Heart right ventricle (tissue), 16 donors: ENCODE measurements around the gene ECM1. TPM values are rescaled to one million over a fixed set of nuclear protein-coding genes. Genes with fewer than 3 reads are reported as not detected.

ENCODE experiments used
- ATAC-seq, 8 donors: fragments of 200-7000 bp; cut with Tn5 transposase; one replicate each; pipeline ENCODE4 v1.9.1; 2020; ENCODE audit warnings: mild to moderate bottlenecking in 8 of 8, moderate library complexity in 8 of 8, moderate number of reproducible peaks in 1 of 8
- DNase-seq, 2 donors: peaks; one replicate each; pipeline ENCODE4 v3.0.0-alpha.2; 2020
- H3K27ac ChIP-seq, 10 donors: fragments of 200-600 bp; sonication (generic) in 2 of 10; one replicate each; pipeline versions ENCODE4 v1.5.0 to v1.8.0; 2020 to 2022; ENCODE audit warnings: mild to moderate bottlenecking in 3 of 10
- H3K27me3 ChIP-seq, 7 donors: fragments of 200-600 bp; one replicate each; pipeline ENCODE4 v1.8.0; 2021 to 2022; ENCODE audit warnings: mild to moderate bottlenecking in 2 of 7
- H3K36me3 ChIP-seq, 9 donors: fragments of 200-600 bp; sonication (generic) in 1 of 9; one replicate each; pipeline versions ENCODE4 v1.5.0 to v1.8.0; 2020 to 2022; ENCODE audit warnings: mild to moderate bottlenecking in 2 of 9
- H3K4me1 ChIP-seq, 9 donors: fragments of 200-600 bp; sonication (generic) in 1 of 9; one replicate each; pipeline versions ENCODE4 v1.5.0 to v1.8.0; 2020 to 2022; ENCODE audit warnings: mild to moderate bottlenecking in 4 of 9
- H3K4me3 ChIP-seq, 10 donors: fragments of 200-600 bp; sonication (generic) in 2 of 10; one replicate each; pipeline versions ENCODE4 v1.5.0 to v1.8.0; 2020 to 2022; ENCODE audit warnings: mild to moderate bottlenecking in 7 of 10, moderate library complexity in 2 of 10
- H3K9me3 ChIP-seq, 11 donors: fragments of 200-600 bp in 10 of 11; sonication (generic) in 2 of 11; one replicate each; pipeline versions ENCODE4 v1.5.0 to v1.8.0; 2013 to 2022; ENCODE audit warnings: mild to moderate bottlenecking in 2 of 11, control low read depth in 1 of 11, moderate library complexity in 1 of 11
- CTCF ChIP-seq, 9 donors: fragments of 200-600 bp; sonication (generic) in 2 of 9; IDR thresholded peaks; one replicate each; pipeline versions ENCODE4 v1.5.0 to v1.8.0; 2021 to 2022; ENCODE audit warnings: antibody characterized with exemption in 9 of 9, mild to moderate bottlenecking in 5 of 9, moderate library complexity in 1 of 9
- WGBS, 2 donors: extraction: QIAGEN DNeasy Blood & Tissue Kit; methylation state at CpG; one replicate each; pipeline ENCODE4 v1.1.7; 2013; ENCODE audit warnings: inconsistent platforms in 1 of 2; 5-methylcytosine and 5-hydroxymethylcytosine counted together
- intact Hi-C, 10 donors: fragments of 100-400 bp; cut with DNase I; formaldehyde crosslinking; loops; one replicate each; pipeline versions ENCODE4 v1.11.1 to v1.14.2; 2022
- polyA plus RNA-seq, 2 donors: library from polyadenylated mRNA; stranded (reverse); fragments of 200-250 nt; gene quantifications; one replicate each; pipeline ENCODE4 v1.2.3, GENCODE V29; 2013
- total RNA-seq, 10 donors: library from RNA; stranded (reverse); fragmentation: NEBNext Ultra II Directional in 3 of 10; extraction: Animal tissue kit (Norgen Biotek cat#: 25700) in 3 of 10; gene quantifications; one replicate each; pipeline versions ENCODE4 v1.2.1 to v1.2.4, GENCODE V29; 2021 to 2023
- donor health status: Arrhythmogenic right ventricular cardiomyopathy.
- donor health status: ischemic (EF 13 %, LVEDD 7.1; RV severe dilation, severe dysfunction).
- donor health status: healthy with polysubstance abuse.
- donor health status: DM: no; HTN: yes; CAD: no.
- donor health status: DM: no; HTN: no; CAD: no.
- donor health status: ischemic (EF 25% LVEDD 6.9; RV normal size, moderate dysfunction).
- donor health status: ischemic (EF 25% LVEDD 5.7; RV mildly dilated, moderate dysfunction).
- donor health status: healthy.
- donor health status: DM: yes; HTN: yes; CAD: no.
- donor health status: Ischemic cardiomyopathy.
- donor health status: ischemic (EF 35%, LVEDD 5.7; RV mildly dilated, moderate dysfunction).
- donor health status: nonischemic (EF 11% LVEDD 7.7; RV severe dilation, severe dysfunction).
- donor health status: DM: yes; HTN: yes; CAD: no.
- donor health status: PGD.
- donor health status: ischemic (EF 29% LVEDD 5.4; RV normal size, mild dysfunction).
- donor health status: nonischemic (EF 23%, LVEDD 6.1; RV moderate dilation, normal function).

ECM1 gene
- total and polyA plus RNA-seq, 12 donors = 5.8 to 28.2 (median 15.8) TPM

- Histone ChIP-seq H3K36me3 (peaks cover 0 to 14% (median 1%) of the 10 kb centered on the region in 9 donors), H3K4me3 (peak overlapping the region in 4 of 10 donors; percentile 60 to 78 (median 72)), H3K9me3 (no peaks in the 10 kb centered on the region), H3K27ac (peak overlapping the region in 4 of 10 donors; percentile 83 to 94 (median 88)), H3K4me1 (peaks cover 0 to 23% (median 16%) of the 10 kb centered on the region in 9 donors), H3K27me3 (no peaks in the 10 kb centered on the region)
- DNase-seq = no peak
- intact Hi-C loops = no loop called here
- TF ChIP-seq CTCF (IDR thresholded peaks at IDR 0.05) = no peak
- no peak for ATAC-seq
- 49 to 56% methylated on average over 4 of the region's 4 CpGs for WGBS, 2 donors
Measured at GRCh38 chr1:150516616-150517015, 8.7 kb downstream of the ECM1 start.

DNA sequence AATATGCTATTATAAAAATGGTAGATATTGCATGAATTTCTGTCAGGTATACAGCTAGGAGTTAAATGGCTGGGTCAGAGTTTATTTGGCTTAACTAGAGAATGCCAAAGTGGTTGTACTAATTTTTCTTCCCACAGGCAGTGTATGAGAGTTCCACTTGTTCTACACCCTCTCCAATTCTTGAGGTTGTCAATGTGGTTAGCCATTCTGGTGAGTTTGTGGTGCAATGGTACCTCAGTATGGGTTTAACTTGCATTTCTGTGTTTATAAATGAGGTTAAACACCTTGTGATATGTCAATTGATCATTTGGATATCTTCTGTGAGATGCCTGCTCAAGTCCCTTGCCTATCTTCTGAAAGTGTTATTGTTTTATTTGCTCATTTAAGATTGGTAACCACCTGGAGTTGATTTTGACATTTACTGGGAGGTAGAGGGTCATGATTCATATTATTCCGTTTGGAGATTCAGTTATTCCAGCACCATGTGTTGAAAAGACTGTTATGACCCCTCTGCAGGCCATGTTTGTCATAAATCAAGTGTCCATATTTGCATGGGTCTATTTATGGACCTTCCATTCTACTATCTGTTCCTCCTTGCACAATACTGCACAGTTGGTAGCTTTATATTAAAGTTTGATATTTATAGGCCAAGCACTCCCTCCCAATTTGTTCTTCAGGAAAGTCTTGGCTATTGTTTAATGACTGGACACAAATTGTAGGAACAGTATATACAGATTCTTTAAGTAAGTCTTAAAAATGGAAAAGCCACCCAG is 13.5 kb downstream of the ECM1 start:
- Histone ChIP-seq H3K4me1 (peaks cover 0 to 4% (median 3%) of the 10 kb centered on the region in 9 donors), H3K27ac (no peak overlapping the region), H3K9me3 (no peaks in the 10 kb centered on the region), H3K36me3 (no peaks in the 10 kb centered on the region), H3K4me3 (no peak overlapping the region), H3K27me3 (no peaks in the 10 kb centered on the region)
- 54 to 77% methylated on average over 1 of the region's 1 CpG for WGBS, 2 donors
- ATAC-seq (no peak), DNase-seq (no peak)
- intact Hi-C loops = no loop called here
- TF ChIP-seq CTCF (IDR thresholded peaks at IDR 0.05) = no peak

DNA sequence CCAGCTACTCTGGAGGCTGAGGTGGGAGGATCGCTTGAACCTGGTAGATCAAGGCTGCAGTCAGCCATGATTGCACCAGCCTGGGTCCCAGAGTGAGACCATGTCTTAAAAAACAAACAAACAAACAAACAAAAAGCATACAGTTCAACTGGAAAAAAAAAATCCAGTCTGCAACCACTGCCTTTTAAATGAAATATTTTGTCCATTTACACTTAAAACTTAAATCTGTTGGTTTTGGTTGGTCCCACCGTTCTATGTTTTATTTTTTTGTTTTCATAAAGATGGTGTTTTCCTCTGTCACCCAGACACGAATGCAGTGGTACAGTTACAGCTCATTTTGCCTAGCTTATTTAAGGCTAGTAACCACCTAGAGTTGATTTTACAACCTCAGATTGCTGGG is 17.4 kb downstream of the ECM1 start:
- no peak for DNase-seq
- H3K4me3 ChIP-seq = no peak overlapping the region
- no peak for TF ChIP-seq CTCF (IDR thresholded peaks at IDR 0.05)
- H3K9me3 ChIP-seq = no peaks in the 10 kb centered on the region
- WGBS, 2 donors = 89% methylated on average over 3 of the region's 3 CpGs
- H3K27me3 ChIP-seq = no peaks in the 10 kb centered on the region
- intact Hi-C loops = no loop called here
- no peaks in the 10 kb centered on the region for H3K36me3 ChIP-seq
- H3K27ac ChIP-seq = no peak overlapping the region
- ATAC-seq = no peak
- H3K4me1 ChIP-seq = peaks cover 0 to 10% (median 8%) of the 10 kb centered on the region in 9 donors

- peaks cover 2 to 30% (median 16%) of the 10 kb centered on the region in 9 donors for H3K4me1 ChIP-seq
- no peak for TF ChIP-seq CTCF (IDR thresholded peaks at IDR 0.05)
- H3K27me3 ChIP-seq = no peaks in the 10 kb centered on the region
- no peak for ATAC-seq
- H3K9me3 ChIP-seq = no peaks in the 10 kb centered on the region
- no peak for DNase-seq
- no peak overlapping the region for H3K27ac ChIP-seq
- intact Hi-C loops = no loop called here
- H3K4me3 ChIP-seq = no peak overlapping the region
- WGBS, 2 donors = 92 to 100% methylated on average over 1 of the region's 1 CpG
- no peaks in the 10 kb centered on the region for H3K36me3 ChIP-seq
Measured at GRCh38 chr1:150528196-150528595, 20.3 kb downstream of the ECM1 start.
